ENCODE results near the gene OR14C36.

DNA sequence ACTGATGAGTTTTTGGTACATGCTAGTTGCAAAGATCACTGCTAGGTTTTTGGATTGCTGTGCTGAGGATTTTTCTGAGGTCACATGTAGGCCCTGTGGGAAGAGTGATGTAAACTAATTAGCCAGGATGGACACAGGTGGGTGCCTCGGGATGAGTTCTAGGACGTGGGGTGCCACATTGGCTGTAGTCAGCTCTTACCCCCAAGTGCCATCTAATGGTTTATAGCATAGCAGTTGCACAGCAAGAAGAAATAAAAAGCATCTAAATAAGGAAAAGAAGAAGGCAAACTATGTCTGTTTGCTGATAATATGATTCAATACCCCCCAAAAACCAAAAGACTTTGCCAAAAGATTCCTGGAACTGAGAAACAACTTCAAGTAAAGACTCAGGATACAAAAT is 44.5 kb downstream of the OR14C36 start:
- TF ChIP-seq, protein P1, sequence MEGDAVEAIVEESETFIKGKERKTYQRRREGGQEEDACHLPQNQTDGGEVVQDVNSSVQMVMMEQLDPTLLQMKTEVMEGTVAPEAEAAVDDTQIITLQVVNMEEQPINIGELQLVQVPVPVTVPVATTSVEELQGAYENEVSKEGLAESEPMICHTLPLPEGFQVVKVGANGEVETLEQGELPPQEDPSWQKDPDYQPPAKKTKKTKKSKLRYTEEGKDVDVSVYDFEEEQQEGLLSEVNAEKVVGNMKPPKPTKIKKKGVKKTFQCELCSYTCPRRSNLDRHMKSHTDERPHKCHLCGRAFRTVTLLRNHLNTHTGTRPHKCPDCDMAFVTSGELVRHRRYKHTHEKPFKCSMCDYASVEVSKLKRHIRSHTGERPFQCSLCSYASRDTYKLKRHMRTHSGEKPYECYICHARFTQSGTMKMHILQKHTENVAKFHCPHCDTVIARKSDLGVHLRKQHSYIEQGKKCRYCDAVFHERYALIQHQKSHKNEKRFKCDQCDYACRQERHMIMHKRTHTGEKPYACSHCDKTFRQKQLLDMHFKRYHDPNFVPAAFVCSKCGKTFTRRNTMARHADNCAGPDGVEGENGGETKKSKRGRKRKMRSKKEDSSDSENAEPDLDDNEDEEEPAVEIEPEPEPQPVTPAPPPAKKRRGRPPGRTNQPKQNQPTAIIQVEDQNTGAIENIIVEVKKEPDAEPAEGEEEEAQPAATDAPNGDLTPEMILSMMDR (IDR thresholded peaks at IDR 0.05), result no peak
- no peak for TF ChIP-seq POLR2A (IDR thresholded peaks at IDR 0.05)
